IPS DF 6.9 (cell line): ENCODE results near the gene ELP4.

ENCODE experiments used
- DNase-seq: peaks from one replicate; pipeline ENCODE4 v3.0.0-alpha.2; 2013; ENCODE audit warnings: low read depth, low spot score
- H3K27ac ChIP-seq: one replicate; pipeline ENCODE4 v1.5.1; 2013; ENCODE audit warnings: low read length, control low read depth
- H3K27me3 ChIP-seq: 2 replicates; pipeline ENCODE4 v1.6.1; 2013; ENCODE audit warnings: mild to moderate bottlenecking, low read length; ENCODE audit not compliant: control insufficient read depth, insufficient read depth
- H3K36me3 ChIP-seq: 2 replicates; pipeline ENCODE4 v1.6.1; 2013; ENCODE audit warnings: low read length; ENCODE audit not compliant: control insufficient read depth, insufficient read depth
- H3K4me1 ChIP-seq: 2 replicates; pipeline ENCODE4 v1.6.1; 2013; ENCODE audit warnings: low read length; ENCODE audit not compliant: control insufficient read depth, insufficient read depth
- H3K4me3 ChIP-seq: 2 replicates; pipeline ENCODE4 v1.5.1; 2013; ENCODE audit warnings: mild to moderate bottlenecking, low read length
- H3K9me3 ChIP-seq: 2 replicates; pipeline ENCODE4 v1.6.1; 2013; ENCODE audit warnings: low read length, inconsistent platforms; ENCODE audit not compliant: control insufficient read depth, insufficient read depth
- WGBS: extraction: QIAGEN DNeasy Blood & Tissue Kit; methylation state at CpG from one replicate; pipeline ENCODE4 v1.1.7; 2013; ENCODE audit warnings: mixed read lengths, missing lambda C conversion rate; ENCODE audit not compliant: insufficient read length, insufficient coverage; 5-methylcytosine and 5-hydroxymethylcytosine counted together

The ELP4 gene

GRCh38 chr11:31786996-31787685, 277.6 kb downstream of the ELP4 start:
- Histone ChIP-seq H3K36me3 (no peaks in the 10 kb centered on the region), H3K9me3 (no peaks in the 10 kb centered on the region), H3K4me3 (no peak overlapping the region), H3K4me1 (0 out of 2 replicates have a peak, but pooled peaks cover 1% of the 10 kb centered on the region), H3K27ac (no peak overlapping the region), H3K27me3 (no peaks in the 10 kb centered on the region)
- no CpG with 5 or more reads among the region's 16 CpGs for WGBS
- no peak for DNase-seq

- Histone ChIP-seq H3K4me3 (no peak overlapping the region), H3K27me3 (no peaks in the 10 kb centered on the region), H3K36me3 (no peaks in the 10 kb centered on the region), H3K27ac (no peak overlapping the region), H3K4me1 (0 out of 2 replicates have a peak, but pooled peaks cover 1% of the 10 kb centered on the region), H3K9me3 (no peaks in the 10 kb centered on the region)
- WGBS: no CpG with 5 or more reads among the region's 3 CpGs
- no peak for DNase-seq
These were observed 278.5 kb downstream of the ELP4 start for GRCh38 chr11:31788085-31788484.

- peaks cover 2% of the 10 kb centered on the region for H3K27me3 ChIP-seq
- H3K9me3 ChIP-seq: no peaks in the 10 kb centered on the region
- DNase-seq: no peak
- H3K4me3 ChIP-seq: no peak overlapping the region; the same call in 1 of the 2 replicates
- no CpG with 5 or more reads among the region's 7 CpGs for WGBS
- H3K27ac ChIP-seq: no peak overlapping the region
- H3K36me3 ChIP-seq: no peaks in the 10 kb centered on the region
- H3K4me1 ChIP-seq: 0 out of 2 replicates have a peak, but pooled peaks cover 1% of the 10 kb centered on the region
These were observed 281.1 kb downstream of the ELP4 start for GRCh38 chr11:31790649-31791048.

- DNase-seq: no peak
- WGBS: no CpG with 5 or more reads among the region's 2 CpGs
These were observed 282.5 kb downstream of the ELP4 start for GRCh38 chr11:31792036-31792435.

GRCh38 chr11:31792456-31792855, 282.9 kb downstream of the ELP4 start:
- no peaks in the 10 kb centered on the region for H3K36me3 ChIP-seq
- DNase-seq: no peak
- H3K9me3 ChIP-seq: no peaks in the 10 kb centered on the region
- no CpG with 5 or more reads among the region's 2 CpGs for WGBS
- H3K27ac ChIP-seq: no peak overlapping the region
- H3K27me3 ChIP-seq: peaks cover 19% of the 10 kb centered on the region
- no peak overlapping the region for H3K4me3 ChIP-seq
- 0 out of 2 replicates have a peak, but pooled peaks cover 1% of the 10 kb centered on the region for H3K4me1 ChIP-seq

More at GRCh38 chr11:31792036-31792435, 282.5 kb downstream of the ELP4 start:
- Histone ChIP-seq H3K9me3 (no peaks in the 10 kb centered on the region), H3K4me1 (0 out of 2 replicates have a peak, but pooled peaks cover 1% of the 10 kb centered on the region), H3K36me3 (no peaks in the 10 kb centered on the region), H3K4me3 (no peak overlapping the region), H3K27me3 (peaks cover 15% of the 10 kb centered on the region), H3K27ac (no peak overlapping the region)

- Histone ChIP-seq H3K27ac (no peak overlapping the region), H3K9me3 (no peaks in the 10 kb centered on the region), H3K4me1 (0 out of 2 replicates have a peak, but pooled peaks cover 1% of the 10 kb centered on the region), H3K27me3 (peaks cover 27% of the 10 kb centered on the region), H3K36me3 (no peaks in the 10 kb centered on the region), H3K4me3 (no peak overlapping the region)
- DNase-seq: no peak
- no CpG with 5 or more reads among the region's 10 CpGs for WGBS
These were observed 283.7 kb downstream of the ELP4 start for GRCh38 chr11:31793264-31793663.

GRCh38 chr11:31794548-31794947, 285.0 kb downstream of the ELP4 start:
- Histone ChIP-seq H3K36me3 (no peaks in the 10 kb centered on the region), H3K27ac (no peak overlapping the region), H3K4me3 (no peak overlapping the region), H3K4me1 (peaks cover 3% of the 10 kb centered on the region; the same call in 1 of the 2 replicates), H3K27me3 (peaks cover 37% of the 10 kb centered on the region), H3K9me3 (no peaks in the 10 kb centered on the region)
- DNase-seq: no peak
- WGBS: no CpG with 5 or more reads among the region's 4 CpGs

GRCh38 chr11:31795706-31796498, 286.3 kb downstream of the ELP4 start:
- WGBS: no CpG with 5 or more reads among the region's 22 CpGs
- Histone ChIP-seq H3K27ac (no peak overlapping the region), H3K4me3 (no peak overlapping the region), H3K36me3 (no peaks in the 10 kb centered on the region), H3K9me3 (no peaks in the 10 kb centered on the region), H3K4me1 (peaks cover 1% of the 10 kb centered on the region; the same call in 1 of the 2 replicates), H3K27me3 (peaks cover 50% of the 10 kb centered on the region)
- no peak for DNase-seq

- Histone ChIP-seq H3K27ac (no peak overlapping the region), H3K4me3 (no peak overlapping the region), H3K9me3 (no peaks in the 10 kb centered on the region), H3K36me3 (no peaks in the 10 kb centered on the region), H3K4me1 (peaks cover 1% of the 10 kb centered on the region; the same call in 1 of the 2 replicates), H3K27me3 (peaks cover 58% of the 10 kb centered on the region)
- no peak for DNase-seq
- no CpG with 5 or more reads among the region's 19 CpGs for WGBS
These were observed 287.1 kb downstream of the ELP4 start for GRCh38 chr11:31796499-31797189.
